CD4-positive, CD25-positive, alpha-beta regulatory T cell (primary cell): ENCODE data around the gene LASP1NB.
A peak's percentile ranks its signal among the peaks of the same experiment; 100 is the strongest.

Experiments used
- ATAC-seq, 2 donors: fragments of 150-1000 bp; cut with Tn5 transposase; one replicate each; pipeline ENCODE4 v1.10.0; 2021; ENCODE audit warnings: low read depth in 2 of 2, moderate number of reproducible peaks in 2 of 2, moderate library complexity in 1 of 2
- DNase-seq, 3 donors: peaks; one replicate each; pipeline versions ENCODE4 v3.0.0 to v3.0.0-alpha.2; 2012 to 2022; ENCODE audit warnings: mixed read lengths in 1 of 3
- H3K27ac ChIP-seq: one replicate; pipeline ENCODE4 v1.7.0; 2013; ENCODE audit warnings: mild to moderate bottlenecking, low read length; ENCODE audit not compliant: insufficient read depth, poor library complexity, severe bottlenecking
- H3K27me3 ChIP-seq: one replicate; pipeline ENCODE4 v1.7.0; 2013; ENCODE audit warnings: low read length; ENCODE audit not compliant: control insufficient read depth, insufficient read depth
- H3K36me3 ChIP-seq: one replicate; pipeline ENCODE4 v1.7.0; 2013; ENCODE audit warnings: mild to moderate bottlenecking, low read length, moderate library complexity; ENCODE audit not compliant: control insufficient read depth, insufficient read depth
- H3K4me1 ChIP-seq: 2 replicates; pipeline ENCODE4 v1.7.0; 2013; ENCODE audit warnings: mild to moderate bottlenecking, low read length; ENCODE audit not compliant: insufficient read depth, control insufficient read depth, poor library complexity, severe bottlenecking
- H3K4me3 ChIP-seq: one replicate; pipeline ENCODE4 v1.7.0; 2013; ENCODE audit warnings: low read depth, mild to moderate bottlenecking, low read length, moderate library complexity
- H3K9me3 ChIP-seq, 2 experiments: 1 replicate in 1 of 2; 2 replicates in 1 of 2; pipeline ENCODE4 v1.7.0; 2013; ENCODE audit warnings: low read length in 2 of 2, mild to moderate bottlenecking in 1 of 2, moderate library complexity in 1 of 2; ENCODE audit not compliant: control insufficient read depth in 2 of 2
- H3K27ac Mint-ChIP-seq, 3 donors: one replicate each; pipeline ENCODE4 v1.8.0; 2020 to 2022; ENCODE audit warnings: mild to moderate bottlenecking in 3 of 3, mixed read lengths in 3 of 3, moderate library complexity in 2 of 3
- H3K27me3 Mint-ChIP-seq: one replicate; pipeline ENCODE4 v1.8.0; 2022; ENCODE audit warnings: mild to moderate bottlenecking, mixed read lengths
- H3K36me3 Mint-ChIP-seq: one replicate; pipeline ENCODE4 v1.8.0; 2020; ENCODE audit warnings: mixed read lengths
- H3K4me1 Mint-ChIP-seq, 4 donors: one replicate each; pipeline ENCODE4 v1.8.0; 2020 to 2022; ENCODE audit warnings: mixed read lengths in 4 of 4, mild to moderate bottlenecking in 1 of 4
- H3K4me3 Mint-ChIP-seq, 4 donors: one replicate each; pipeline ENCODE4 v1.8.0; 2020 to 2022; ENCODE audit warnings: mild to moderate bottlenecking in 4 of 4, mixed read lengths in 4 of 4, moderate library complexity in 3 of 4
- H3K9me3 Mint-ChIP-seq, 7 donors: one replicate each; pipeline ENCODE4 v1.8.0; 2020 to 2022; ENCODE audit warnings: mixed read lengths in 7 of 7, mild to moderate bottlenecking in 3 of 7, moderate library complexity in 2 of 7

Gene LASP1NB

DNA sequence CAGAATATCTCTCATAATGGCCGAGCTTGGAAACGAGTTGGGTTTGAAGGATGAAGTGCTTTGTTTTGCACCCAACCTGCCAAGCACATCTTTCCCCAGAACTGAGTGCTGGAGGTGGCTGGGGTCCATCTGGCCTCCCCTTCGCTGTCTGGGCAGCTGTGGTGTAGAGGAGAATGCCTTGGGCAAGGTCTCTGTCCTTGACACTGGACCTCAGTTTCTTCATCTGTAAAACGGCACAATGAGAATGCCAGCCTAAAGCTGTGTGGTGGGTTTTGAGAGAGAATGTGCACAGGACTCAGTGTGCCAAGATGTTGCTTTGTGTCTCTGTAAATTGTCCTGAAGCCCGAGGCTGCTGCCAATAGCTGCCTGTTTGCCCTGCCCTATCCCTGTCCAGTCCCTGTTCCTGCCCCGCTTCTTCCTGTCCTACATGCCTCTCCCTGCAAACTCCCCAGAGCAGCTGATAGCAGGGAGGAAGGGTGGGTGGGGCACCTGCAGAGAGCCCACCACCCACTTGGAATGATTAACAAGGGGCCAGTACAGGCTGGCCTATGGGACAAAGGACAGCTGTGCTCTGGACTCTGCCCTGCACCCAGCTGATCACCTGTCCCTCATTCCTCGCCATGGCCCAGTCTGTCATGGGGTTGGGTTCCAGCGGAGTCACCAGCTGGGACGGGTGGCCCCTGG lies 40.2 kb upstream of the LASP1NB start:
- Histone ChIP-seq H3K4me3 (no peak overlapping the region), H3K9me3 (no peaks in the 10 kb centered on the region), H3K36me3 (peaks cover 68% of the 10 kb centered on the region), H3K4me1 (peaks cover 86% of the 10 kb centered on the region), H3K27ac (no peak overlapping the region), H3K27me3 (no peaks in the 10 kb centered on the region)
- peak overlapping the region in 3 of 4 donors; percentile 29 to 79 (median 39) for H3K4me3 Mint-ChIP-seq
- no peaks in the 10 kb centered on the region for H3K9me3 Mint-ChIP-seq
- no peaks in the 10 kb centered on the region for H3K27me3 Mint-ChIP-seq
- peak overlapping the region; percentile 38 to 90 (median 89) for H3K27ac Mint-ChIP-seq
- ATAC-seq (no peak), DNase-seq (no peak)
- peaks cover 30% of the 10 kb centered on the region for H3K36me3 Mint-ChIP-seq
- peaks cover 7 to 91% (median 57%) of the 10 kb centered on the region in 4 donors for H3K4me1 Mint-ChIP-seq

DNA sequence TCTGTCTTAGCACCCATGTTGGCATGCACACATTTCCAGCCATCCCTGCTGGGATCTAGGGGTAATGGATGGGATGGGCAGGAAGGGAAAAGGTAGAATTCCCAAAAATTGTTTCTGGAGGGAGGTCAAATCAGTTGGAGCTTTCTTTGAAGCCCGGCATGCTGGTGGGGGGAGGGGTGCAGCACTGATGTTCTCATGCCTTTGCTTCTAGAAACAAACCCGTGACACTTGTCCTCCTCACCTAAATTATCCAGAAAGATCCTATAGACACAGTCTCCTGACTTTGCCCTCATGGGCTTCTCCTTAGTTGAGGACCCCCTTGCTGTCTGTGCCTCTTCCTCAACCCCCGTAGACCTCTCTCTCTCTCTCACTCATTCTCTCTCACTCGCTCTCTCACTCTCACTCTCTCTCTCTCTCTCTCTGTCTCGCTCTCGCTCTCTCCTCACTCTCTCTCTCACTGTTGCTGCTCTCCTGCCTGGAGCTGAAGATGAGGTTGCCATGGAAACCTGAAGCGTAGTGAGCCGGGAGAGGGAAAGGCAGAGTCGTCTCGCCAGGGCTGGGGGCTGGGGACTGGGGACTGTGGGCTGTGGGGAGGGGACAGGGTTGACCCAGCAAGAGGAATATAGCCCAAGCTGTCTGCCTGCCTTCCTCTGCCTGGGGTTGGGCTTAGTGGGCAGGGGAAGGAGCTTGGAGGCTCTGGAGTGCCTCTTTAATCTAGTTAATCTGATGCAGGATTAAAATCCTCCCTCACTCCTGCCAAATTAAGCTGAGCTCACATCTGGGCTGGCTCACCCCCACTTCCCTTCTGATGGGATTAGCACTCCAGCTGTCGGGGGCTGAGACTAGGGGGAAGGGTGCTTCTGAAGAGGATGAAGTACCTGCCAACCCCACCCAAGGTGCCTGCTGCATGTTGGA lies 39.4 kb upstream of the LASP1NB start:
- Histone ChIP-seq H3K36me3 (peaks cover 71% of the 10 kb centered on the region), H3K27ac (peak overlapping the region; percentile 34), H3K4me3 (peak overlapping the region; percentile 26), H3K27me3 (no peaks in the 10 kb centered on the region), H3K4me1 (peaks cover 86% of the 10 kb centered on the region), H3K9me3 (no peaks in the 10 kb centered on the region)
- H3K4me1 Mint-ChIP-seq: peaks cover 7 to 91% (median 60%) of the 10 kb centered on the region in 4 donors
- DNase-seq (no peak), ATAC-seq (no peak)
- H3K27me3 Mint-ChIP-seq: no peaks in the 10 kb centered on the region
- no peaks in the 10 kb centered on the region for H3K9me3 Mint-ChIP-seq
- peak overlapping the region; percentile 21 to 79 (median 52) for H3K4me3 Mint-ChIP-seq
- H3K27ac Mint-ChIP-seq: peak overlapping the region; percentile 89 to 92 (median 90)
- H3K36me3 Mint-ChIP-seq: peaks cover 30% of the 10 kb centered on the region

- Histone ChIP-seq H3K4me3 (no peak overlapping the region), H3K27me3 (no peaks in the 10 kb centered on the region), H3K36me3 (peaks cover 74% of the 10 kb centered on the region), H3K4me1 (peaks cover 86% of the 10 kb centered on the region), H3K9me3 (no peaks in the 10 kb centered on the region), H3K27ac (no peak overlapping the region)
- DNase-seq (no peak), ATAC-seq (no peak)
- Mint-ChIP-seq H3K9me3 (no peaks in the 10 kb centered on the region), H3K27ac (peak overlapping the region in 2 of 3 donors; percentile 89 to 90), H3K4me1 (peaks cover 11 to 89% (median 58%) of the 10 kb centered on the region in 4 donors), H3K4me3 (peak overlapping the region in 3 of 4 donors; percentile 24 to 64 (median 39)), H3K27me3 (no peaks in the 10 kb centered on the region), H3K36me3 (peaks cover 28% of the 10 kb centered on the region)
Measured at GRCh38 chr17:38886643-38887010, 38.8 kb upstream of the LASP1NB start.

GRCh38 chr17:38888842-38889241 lies 36.6 kb upstream of the LASP1NB start:
- H3K36me3 Mint-ChIP-seq: peaks cover 17% of the 10 kb centered on the region
- H3K27ac Mint-ChIP-seq: peak overlapping the region in 1 of 3 donors; percentile 85
- Histone ChIP-seq H3K36me3 (peaks cover 74% of the 10 kb centered on the region), H3K4me3 (no peak overlapping the region), H3K4me1 (peaks cover 86% of the 10 kb centered on the region), H3K27ac (no peak overlapping the region), H3K9me3 (no peaks in the 10 kb centered on the region), H3K27me3 (no peaks in the 10 kb centered on the region)
- DNase-seq: no peak
- peak overlapping the region in 2 of 4 donors; percentile 47 to 52 for H3K4me3 Mint-ChIP-seq
- peaks cover 8 to 89% (median 45%) of the 10 kb centered on the region in 4 donors for H3K4me1 Mint-ChIP-seq
- H3K9me3 Mint-ChIP-seq: no peaks in the 10 kb centered on the region
- H3K27me3 Mint-ChIP-seq: no peaks in the 10 kb centered on the region
- ATAC-seq: no peak

DNA sequence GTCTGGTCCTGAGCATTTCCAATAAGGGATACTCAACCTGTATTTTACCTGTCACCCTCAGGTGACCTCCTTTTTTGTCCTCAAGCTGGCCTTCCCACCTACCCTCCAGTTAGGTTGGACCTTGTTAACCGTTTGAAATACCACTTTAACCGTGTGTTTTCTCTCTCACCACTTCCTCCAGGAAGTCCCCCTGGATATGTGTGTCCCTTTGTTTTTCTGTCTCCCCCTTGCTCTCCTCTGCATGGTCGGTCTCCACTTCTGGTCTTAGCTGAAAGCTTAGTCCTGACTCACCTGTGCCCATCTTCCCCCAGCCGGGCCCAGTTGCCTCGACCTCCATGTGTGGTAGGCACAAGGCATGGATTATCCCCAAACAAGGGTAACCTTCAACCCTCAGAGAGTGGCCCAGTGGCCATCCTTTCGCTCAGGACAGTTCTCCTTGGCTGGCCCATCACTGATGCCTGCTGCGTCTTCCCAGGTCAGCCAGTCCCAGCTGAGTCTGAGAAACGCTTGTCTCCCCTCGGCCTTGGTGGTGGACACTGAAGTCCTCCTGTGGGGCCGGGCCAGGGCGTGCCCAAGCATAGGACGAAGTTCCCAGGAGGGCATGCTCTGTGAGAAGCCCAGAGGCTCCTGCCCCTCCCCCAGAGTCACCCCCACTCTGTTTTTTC lies 35.5 kb upstream of the LASP1NB start:
- no peaks in the 10 kb centered on the region for H3K9me3 ChIP-seq
- no peaks in the 10 kb centered on the region for H3K27me3 Mint-ChIP-seq
- peaks cover 82% of the 10 kb centered on the region for H3K4me1 ChIP-seq
- peak overlapping the region; percentile 55 for H3K27ac ChIP-seq
- peak overlapping the region; percentile 85 to 95 (median 89) for H3K27ac Mint-ChIP-seq
- no peak for DNase-seq
- H3K4me1 Mint-ChIP-seq: peaks cover 6 to 90% (median 42%) of the 10 kb centered on the region in 4 donors
- H3K27me3 ChIP-seq: no peaks in the 10 kb centered on the region
- no peak overlapping the region for H3K4me3 ChIP-seq
- no peaks in the 10 kb centered on the region for H3K9me3 Mint-ChIP-seq
- peak overlapping the region in 3 of 4 donors; percentile 19 to 37 (median 28) for H3K4me3 Mint-ChIP-seq
- peaks cover 66% of the 10 kb centered on the region for H3K36me3 ChIP-seq
- H3K36me3 Mint-ChIP-seq: peaks cover 14% of the 10 kb centered on the region
- ATAC-seq: no peak

- no peak overlapping the region for H3K4me3 ChIP-seq
- H3K27ac ChIP-seq: peak overlapping the region; percentile 55
- Mint-ChIP-seq H3K4me3 (peak overlapping the region in 2 of 4 donors; percentile 19 to 28), H3K9me3 (no peaks in the 10 kb centered on the region), H3K27me3 (no peaks in the 10 kb centered on the region), H3K27ac (peak overlapping the region; percentile 69 to 89 (median 85)), H3K4me1 (peaks cover 6 to 86% (median 37%) of the 10 kb centered on the region in 4 donors), H3K36me3 (peaks cover 14% of the 10 kb centered on the region)
- H3K36me3 ChIP-seq: peaks cover 63% of the 10 kb centered on the region
- ATAC-seq (no peak), DNase-seq (no peak)
- H3K9me3 ChIP-seq: no peaks in the 10 kb centered on the region
- H3K4me1 ChIP-seq: peaks cover 77% of the 10 kb centered on the region
- H3K27me3 ChIP-seq: no peaks in the 10 kb centered on the region
Measured at GRCh38 chr17:38890410-38890746, 35.0 kb upstream of the LASP1NB start.

DNA sequence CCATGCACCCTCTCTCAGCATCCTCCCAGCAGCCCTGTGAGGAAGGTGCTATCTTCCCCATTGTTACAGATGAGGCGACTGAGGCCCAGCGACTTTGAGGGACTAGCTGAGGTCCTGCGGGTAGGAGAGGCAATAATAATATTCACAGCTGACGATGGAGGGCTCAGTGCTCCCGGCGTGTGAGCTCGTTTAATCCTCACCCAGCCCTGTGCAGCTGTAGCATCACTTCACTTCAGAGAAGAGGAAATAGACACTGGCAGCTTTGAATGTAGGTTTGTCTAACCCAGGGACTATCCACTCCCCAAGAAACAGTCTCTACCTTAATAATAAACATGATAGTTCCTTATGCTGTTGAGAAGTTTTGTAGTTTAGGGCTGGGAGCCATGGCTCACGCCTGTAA lies 34.0 kb upstream of the LASP1NB start:
- H3K27ac Mint-ChIP-seq: peak overlapping the region; percentile 78 to 97 (median 91)
- H3K27me3 Mint-ChIP-seq: no peaks in the 10 kb centered on the region
- Histone ChIP-seq H3K4me3 (no peak overlapping the region), H3K9me3 (no peaks in the 10 kb centered on the region), H3K36me3 (peaks cover 63% of the 10 kb centered on the region), H3K27me3 (no peaks in the 10 kb centered on the region), H3K4me1 (peaks cover 74% of the 10 kb centered on the region), H3K27ac (peak overlapping the region; percentile 37)
- peak overlapping the region in 3 of 4 donors; percentile 39 to 74 (median 48) for H3K4me3 Mint-ChIP-seq
- H3K4me1 Mint-ChIP-seq: peaks cover 6 to 83% (median 29%) of the 10 kb centered on the region in 4 donors
- ATAC-seq: peak; percentile 29 to 34
- H3K36me3 Mint-ChIP-seq: peaks cover 12% of the 10 kb centered on the region
- DNase-seq: peak in 1 of 3 donors; percentile 30
- no peaks in the 10 kb centered on the region for H3K9me3 Mint-ChIP-seq
